Ovary (tissue), 10 donors: ENCODE results near the gene PLD2. TPM values are rescaled to one million over a fixed set of nuclear protein-coding genes. Genes with fewer than 3 reads are reported as not detected.
A peak's percentile ranks its signal among the peaks of the same experiment; 100 is the strongest.

Source experiments
- DNase-seq, 5 donors: peaks; one replicate each; pipeline ENCODE4 v3.0.0-alpha.2; 2019 to 2020
- H3K27ac ChIP-seq, 2 donors: fragments of 200-600 bp; one replicate each; pipeline versions ENCODE4 v1.5.1 to v1.8.0; 2019 to 2022
- H3K27me3 ChIP-seq: fragments of 200-600 bp; one replicate; pipeline ENCODE4 v1.8.0; 2022
- H3K36me3 ChIP-seq: fragments of 200-600 bp; sonication (generic); one replicate; pipeline ENCODE4 v1.5.1; 2019
- H3K4me1 ChIP-seq: one replicate; pipeline ENCODE4 v1.8.1; 2013; ENCODE audit warnings: mild to moderate bottlenecking, moderate library complexity; ENCODE audit not compliant: insufficient read depth
- H3K4me3 ChIP-seq: fragments of 200-600 bp; sonication (generic); one replicate; pipeline ENCODE4 v1.5.1; 2017
- H3K9me3 ChIP-seq, 2 donors: fragments of 200-600 bp in 1 of 2; sonication (generic) in 1 of 2; one replicate each; pipeline versions ENCODE4 v1.5.1 to v1.8.1; 2013 to 2019; ENCODE audit warnings: mild to moderate bottlenecking in 1 of 2, moderate library complexity in 1 of 2
- CTCF ChIP-seq, 3 donors: fragments of 450-650 bp in 2 of 3; fragments of 200-600 bp in 1 of 3; IDR thresholded peaks; one replicate each; pipeline versions ENCODE4 v1.5.1 to v1.8.0; 2016 to 2022; ENCODE audit warnings: antibody characterized with exemption in 3 of 3, mild to moderate bottlenecking in 1 of 3
- EP300 ChIP-seq: sonication (generic); formaldehyde crosslinking; IDR thresholded peaks from one replicate; pipeline ENCODE4 v1.6.1; 2017; ENCODE audit warnings: antibody characterized with exemption
- POLR2A ChIP-seq: fragments of 450-650 bp; IDR thresholded peaks from one replicate; pipeline ENCODE4 v1.6.1; 2017; ENCODE audit warnings: antibody characterized with exemption, mild to moderate bottlenecking, moderate library complexity
- WGBS, 3 donors: extraction: QIAGEN DNeasy Blood & Tissue Kit in 1 of 3; methylation state at CpG; one replicate each; pipeline versions ENCODE4 v1.1.5 to v1.1.7; 2013 to 2017; 5-methylcytosine and 5-hydroxymethylcytosine counted together
- intact Hi-C, 4 donors: fragments of 100-400 bp; cut with DNase I; formaldehyde crosslinking; loops; one replicate each; pipeline versions ENCODE4 v1.11.0 to v1.15.1; 2022 to 2023
- long read RNA-seq, 3 donors: library from polyadenylated mRNA in 2 of 3; unstranded in 2 of 3; transcript quantifications; one replicate each; pipeline ENCODE4 v2.0.0 and lab custom pipeline, GENCODE V29; 2021 to 2026
- polyA plus RNA-seq, 2 donors: library from polyadenylated mRNA; stranded (reverse); fragments of 200-250 nt in 1 of 2; fragments of 350-450 nt in 1 of 2; fragmentation: Illumina TruSeq in 1 of 2; extraction: RNeasy Lipid Tissue Mini Kit (QIAGEN cat#74804) in 1 of 2; gene quantifications; one replicate each; pipeline ENCODE4 v1.2.3, GENCODE V29; 2013 to 2014
- total RNA-seq, 7 donors: library from RNA; depleted of rRNA in 2 of 7; stranded (reverse); fragments of >200 nt in 2 of 7; fragmentation: NEBNext Ultra II Directional in 3 of 7; extraction: Animal tissue kit (Norgen Biotek cat#: 25700) in 3 of 7; gene quantifications; one replicate each; pipeline versions ENCODE4 v1.1.0 to v1.2.4, GENCODE V29; 2016 to 2023
- donor health status: DM: no; HTN: no; CAD: no; lungs with moderate emphysema.
- donor health status: DM: no; HTN: no; CAD: no.
- donor health status: Bipolar disorder and iron deficiency.
- donor health status: DM: yes; HTN: yes; CAD: no.
- donor health status: DM: no; HTN: no; CAD: no.
- donor health status: DM: yes; HTN: yes; CAD: no.

Gene PLD2
- total RNA-seq: 10 to 100 TPM; 16.2 to 53.3 (median 42.7) TPM
- 10 to 100 TPM; 20.3 to 31.4 TPM for polyA plus RNA-seq
- long read RNA-seq, donor 1, transcript PLD2-205 (25 exons, 3,391 nt): minor isoform, 5 of 70 reads
- long read RNA-seq, donor 1, transcript PLD2-201 (25 exons, 3,503 nt): major isoform, 20 of 70 reads
- long read RNA-seq, donor 1, partial matches to known transcripts: 18 of 70 reads
- long read RNA-seq, donor 1, other reads (novel, unspliced or antisense): 26 of 70 reads
- long read RNA-seq, donor 2, partial matches to known transcripts: 0 of 3 reads
- long read RNA-seq, donor 2, other reads (novel, unspliced or antisense): 0 of 3 reads
- long read RNA-seq, donor 3, transcript PLD2-205 (25 exons, 3,391 nt): minor isoform, 9 of 122 reads
- long read RNA-seq, donor 3, transcript PLD2-201 (25 exons, 3,503 nt): major isoform, 55 of 122 reads
- long read RNA-seq, donor 3, partial matches to known transcripts: 18 of 122 reads
- long read RNA-seq, donor 3, other reads (novel, unspliced or antisense): 40 of 122 reads

GRCh38 chr17:4806777-4807604, at the start of gene PLD2:
PLD2 (plus strand) TSS chr17:4807152; CDS start chr17:4807773, 621 bp downstream.
- H3K4me3 ChIP-seq: peak within 1 kb of the TSS; percentile 84
- WGBS, 3 donors: 0 to 1% (median 1%) methylated on average over 55 to 106 of the region's 106 CpGs
- H3K9me3 ChIP-seq: no peaks in the 10 kb centered on the region
- H3K27me3 ChIP-seq: no peaks in the 10 kb centered on the region
- intact Hi-C loops: no loop called here
- TF ChIP-seq POLR2A: peak; percentile 13
- TF ChIP-seq EP300: no peak
- peak within 1 kb of the TSS; percentile 32 to 36 for H3K27ac ChIP-seq
- peaks cover 8% of the 10 kb centered on the region for H3K4me1 ChIP-seq
- peak; percentile 71 to 88 (median 79) for DNase-seq
- no peaks in the 10 kb centered on the region for H3K36me3 ChIP-seq

DNA sequence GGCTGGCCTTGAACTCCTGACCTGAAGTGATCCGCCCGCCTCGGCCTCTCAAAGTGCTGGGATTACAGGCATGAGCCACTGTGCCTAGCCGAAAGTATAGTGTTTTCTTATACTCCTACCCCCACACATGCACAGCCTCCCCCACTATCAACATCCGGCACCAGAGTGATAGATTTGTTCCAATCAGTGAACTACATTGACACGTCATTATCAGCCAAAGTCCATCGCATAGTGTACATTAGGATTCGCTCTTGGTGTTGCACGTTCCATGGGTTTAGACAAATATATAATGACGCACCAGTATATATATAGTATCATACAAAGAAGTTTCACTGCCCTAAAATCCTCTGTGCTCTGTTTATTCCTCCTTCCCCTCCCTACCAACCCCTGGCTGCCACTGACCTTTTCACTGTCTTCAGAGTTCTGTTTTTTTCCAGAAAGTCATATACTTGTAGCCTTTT, 47.1 kb upstream of the PLD2 start:
- 36 to 57% (median 47%) methylated on average over 10 of the region's 10 CpGs for WGBS, 3 donors
- Histone ChIP-seq H3K27me3 (no peaks in the 10 kb centered on the region), H3K4me1 (no peaks in the 10 kb centered on the region), H3K4me3 (no peak overlapping the region), H3K36me3 (no peaks in the 10 kb centered on the region), H3K9me3 (no peaks in the 10 kb centered on the region), H3K27ac (no peak overlapping the region)
- no peak for TF ChIP-seq CTCF (IDR thresholded peaks at IDR 0.05)
- TF ChIP-seq EP300: no peak
- no peak for TF ChIP-seq POLR2A
- intact Hi-C loops: no loop called here
- no peak for DNase-seq

DNA sequence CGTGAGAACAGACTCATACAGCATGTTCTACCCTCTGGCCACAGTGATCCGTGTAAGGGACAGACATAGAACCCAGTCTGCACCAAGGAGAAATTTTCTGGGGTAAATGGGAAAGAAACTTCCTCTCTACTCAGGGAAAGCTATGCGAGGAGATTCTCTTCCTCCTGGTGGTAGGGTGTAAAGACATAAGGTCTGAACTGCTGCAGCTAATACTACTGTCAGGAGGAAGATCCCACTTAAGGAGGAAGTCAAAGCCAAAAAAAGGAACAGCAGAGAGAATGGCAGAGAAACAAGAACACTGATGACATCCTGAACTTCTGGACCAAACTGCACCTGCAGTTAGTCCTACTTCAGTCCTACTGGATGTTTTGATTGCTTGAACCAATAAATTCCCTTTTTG, 42.4 kb upstream of the PLD2 start:
- Histone ChIP-seq H3K36me3 (no peaks in the 10 kb centered on the region), H3K4me3 (no peak overlapping the region), H3K27ac (no peak overlapping the region), H3K27me3 (no peaks in the 10 kb centered on the region), H3K4me1 (no peaks in the 10 kb centered on the region), H3K9me3 (no peaks in the 10 kb centered on the region)
- DNase-seq: no peak
- intact Hi-C loops: no loop called here
- no peak for TF ChIP-seq POLR2A
- no peak for TF ChIP-seq EP300
- TF ChIP-seq CTCF (IDR thresholded peaks at IDR 0.05): no peak
- WGBS, 3 donors: 64 to 75% (median 69%) methylated on average over 3 of the region's 3 CpGs

DNA sequence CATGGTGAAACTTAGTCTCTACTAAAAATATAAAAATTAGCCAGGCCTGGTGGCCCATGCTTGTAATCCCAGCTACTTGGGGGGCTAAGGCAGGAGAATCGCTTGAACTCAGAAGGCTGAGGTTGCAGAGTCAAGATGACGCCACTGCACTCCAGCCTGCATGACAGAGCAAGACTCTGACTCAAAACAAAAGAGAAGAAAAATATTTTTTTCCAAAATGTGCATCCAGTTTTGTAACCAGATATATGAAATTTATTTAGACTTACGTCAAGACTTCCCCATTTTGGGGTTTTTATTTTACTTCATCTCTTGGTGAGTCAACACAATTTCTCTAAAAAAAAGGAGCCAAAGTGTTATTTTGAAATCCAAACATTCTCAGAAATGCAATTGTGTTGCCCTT, 40.8 kb upstream of the PLD2 start:
- intact Hi-C loops: no loop called here
- Histone ChIP-seq H3K36me3 (no peaks in the 10 kb centered on the region), H3K4me3 (no peak overlapping the region), H3K9me3 (no peaks in the 10 kb centered on the region), H3K4me1 (no peaks in the 10 kb centered on the region), H3K27me3 (no peaks in the 10 kb centered on the region), H3K27ac (no peak overlapping the region)
- TF ChIP-seq EP300 (no peak), CTCF (IDR thresholded peaks at IDR 0.05) (no peak), POLR2A (no peak)
- DNase-seq: no peak
- WGBS, 3 donors: 72 to 82% (median 77%) methylated on average over 3 of the region's 3 CpGs
